A549 (cell line): ENCODE measurements around the gene RERE. TPM values are rescaled to one million over a fixed set of nuclear protein-coding genes. Genes with fewer than 3 reads are reported as not detected.

ENCODE experiments used
- ATAC-seq, 2 experiments: fragments of 200-7000 bp in 1 of 2; fragments of >200 bp in 1 of 2; cut with Nextera tagmentation in 1 of 2; cut with Tn5 transposase in 1 of 2; 3 replicates each; pipeline versions ENCODE4 v1.8.0 to v1.9.1; 2018 to 2020; ENCODE audit warnings: mild to moderate bottlenecking in 1 of 2, moderate library complexity in 1 of 2
- CTCF ChIA-PET: fragments of 300-600 bp; sonication (Branson Sonifier 250); formaldehyde crosslinking; extraction: SDS; loops from one replicate; lab custom pipeline; 2021; ENCODE audit warnings: antibody characterized with exemption, inconsistent platforms; lab: Yijun Ruan, JAX
- POLR2A ChIA-PET: fragments of 350-600 bp; formaldehyde crosslinking; extraction: SDS; loops from one replicate; lab custom pipeline; 2021; ENCODE audit warnings: antibody characterized with exemption, inconsistent platforms; lab: Yijun Ruan, JAX
- DNase-seq, 2 experiments: peaks; one replicate each; pipeline versions ENCODE4 v3.0.0 to v3.0.0-alpha.2; 2011 to 2016; ENCODE audit warnings: low read depth in 1 of 2, low spot score in 1 of 2
- FAIRE-seq: peaks from 2 replicates; lab custom pipeline; 2011; peaks lifted over from hg19 to GRCh38; lab: Jason Lieb, UNC
- H3K27ac ChIP-seq, 2 experiments: fragments of >200 bp; sonication (Bioruptor Twin); formaldehyde crosslinking; 3 replicates each; pipeline ENCODE4 v1.5.1; 2016 to 2017
- H3K4me1 ChIP-seq: fragments of >200 bp; sonication (Bioruptor Twin); formaldehyde crosslinking; 3 replicates; pipeline ENCODE4 v1.6.1; 2016
- H3K4me2 ChIP-seq: fragments of >200 bp; sonication (Bioruptor Twin); formaldehyde crosslinking; 3 replicates; pipeline ENCODE4 v1.6.1; 2016
- H3K4me3 ChIP-seq: fragments of >200 bp; sonication (Bioruptor Twin); formaldehyde crosslinking; 3 replicates; pipeline ENCODE4 v1.5.1; 2016
- H3K9me3 ChIP-seq: fragments of >200 bp; sonication (Bioruptor Twin); formaldehyde crosslinking; 3 replicates; pipeline ENCODE4 v1.6.1; 2016
- BCL3 ChIP-seq: fragments of >200 bp; sonication (Bioruptor Twin); formaldehyde crosslinking; IDR thresholded peaks from 3 replicates; pipeline ENCODE4 v1.6.1; 2016
- CBX2 ChIP-seq: fragments of 200-600 bp; sonication (generic); IDR thresholded peaks from 2 replicates; pipeline ENCODE4 v1.6.1; 2016; ENCODE audit warnings: low read depth, mild to moderate bottlenecking, borderline replicate concordance
- CBX8 ChIP-seq: fragments of 200-600 bp; sonication (generic); IDR thresholded peaks from 2 replicates; pipeline ENCODE4 v1.6.1; 2016
- CEBPB ChIP-seq, 2 experiments: fragments of >200 bp in 1 of 2; sonication (Bioruptor Twin) in 1 of 2; formaldehyde crosslinking in 1 of 2; IDR thresholded peaks; 2 replicates each; pipeline ENCODE4 v1.6.1; 2012 to 2016
- CHD2 ChIP-seq: fragments of 150-350 bp; IDR thresholded peaks from 2 replicates; pipeline ENCODE4 v1.6.1; 2014; ENCODE audit warnings: low read length; ENCODE audit not compliant: partially characterized antibody
- E2F6 ChIP-seq: IDR thresholded peaks from 2 replicates; pipeline ENCODE4 v1.6.1; 2012; ENCODE audit warnings: low read depth, borderline replicate concordance
- GATA3 ChIP-seq: IDR thresholded peaks from 2 replicates; pipeline ENCODE4 v1.6.1; 2012; ENCODE audit warnings: borderline replicate concordance
- HDAC2 ChIP-seq: fragments of 200-600 bp; sonication (generic); IDR thresholded peaks from 2 replicates; pipeline ENCODE4 v1.6.1; 2016
- HOXB13 ChIP-seq: fragments of 250-450 bp; sonication (Bioruptor Pico); IDR thresholded peaks from 2 replicates; pipeline ENCODE4 v1.5.0; 2020; ENCODE audit warnings: low read depth, mild to moderate bottlenecking, moderate library complexity
- JUN ChIP-seq, 2 experiments: fragments of >200 bp; sonication (Bioruptor Twin); formaldehyde crosslinking; IDR thresholded peaks; 2 replicates in 1 of 2; 3 replicates in 1 of 2; pipeline ENCODE4 v1.6.1; 2016 to 2017
- KDM1A ChIP-seq: fragments of 200-600 bp; sonication (generic); IDR thresholded peaks from 2 replicates; pipeline ENCODE4 v1.6.1; 2016; ENCODE audit warnings: low read depth, mild to moderate bottlenecking
- NFE2L2 ChIP-seq: fragments of 150-350 bp; conservative IDR thresholded peaks from 2 replicates; pipeline ENCODE4 v1.6.1; 2014; ENCODE audit warnings: low read length
- NPAS2 ChIP-seq: fragments of 250-450 bp; sonication (Bioruptor Pico); IDR thresholded peaks from 2 replicates; pipeline ENCODE4 v1.8.0; 2022; ENCODE audit warnings: mild to moderate bottlenecking, moderate library complexity, borderline replicate concordance
- POLR2AphosphoS2 ChIP-seq: conservative IDR thresholded peaks from 2 replicates; pipeline ENCODE4 v1.6.1; 2012; ENCODE audit warnings: low read length, improper control_type of control experiment, inconsistent platforms
- RFX5 ChIP-seq: fragments of 450-650 bp; IDR thresholded peaks from 2 replicates; pipeline ENCODE4 v1.7.1; 2014; ENCODE audit warnings: antibody characterized with exemption, mild to moderate bottlenecking, moderate library complexity
- SMC3 ChIP-seq: fragments of >200 bp; sonication (Bioruptor Twin); formaldehyde crosslinking; IDR thresholded peaks from 3 replicates; pipeline ENCODE4 v1.6.1; 2018; ENCODE audit warnings: inconsistent platforms
- ZFP36 ChIP-seq: fragments of 450-650 bp; IDR thresholded peaks from 2 replicates; pipeline ENCODE4 v1.6.1; 2014; ENCODE audit warnings: borderline replicate concordance; ENCODE audit not compliant: partially characterized antibody
- WGBS: methylation state at CpG from one replicate; pipeline ENCODE4 v1.1.6; 2017; ENCODE audit errors: missing lambda C conversion rate; 5-methylcytosine and 5-hydroxymethylcytosine counted together
- polyA plus RNA-seq, 4 experiments: library from polyadenylated mRNA; depleted of rRNA in 3 of 4; stranded (reverse); fragments of >200 nt; fragmentation: RNase III in 1 of 4; extraction: RNeasy Plus Mini Kit Qiagen cat#74134 plus additional on column Dnase treatment in 1 of 4; gene quantifications; 2 replicates in 3 of 4; 3 replicates in 1 of 4; pipeline ENCODE4 v1.2.3, GENCODE V29; 2011 to 2017
- TF ChIP-seq, protein P1 (sequence below): fragments of 200-600 bp; sonication (generic); IDR thresholded peaks from 2 replicates; pipeline ENCODE4 v1.6.1; 2016; ENCODE audit warnings: antibody characterized with exemption, mild to moderate bottlenecking, moderate library complexity
- TF ChIP-seq, protein P2 (sequence below): fragments of 250-450 bp; sonication (Bioruptor Pico); IDR thresholded peaks from 2 replicates; pipeline ENCODE4 v1.5.0; 2021; ENCODE audit warnings: mild to moderate bottlenecking, moderate library complexity, borderline replicate concordance
- TF ChIP-seq, protein P3 (sequence below): fragments of 250-450 bp; sonication (Bioruptor Pico); IDR thresholded peaks from 2 replicates; pipeline ENCODE4 v1.5.0; 2020; ENCODE audit warnings: low read depth, mild to moderate bottlenecking, moderate library complexity
- TF ChIP-seq, protein P4 (sequence below): fragments of 150-350 bp; IDR thresholded peaks from 2 replicates; pipeline ENCODE4 v1.6.1; 2014; ENCODE audit warnings: low read depth, mild to moderate bottlenecking, low read length

The RERE gene
- polyA plus RNA-seq, 2 of the 4 experiments (the other 2 are of a cell fraction) = 12.6 to 28.6 TPM

GRCh38 chr1:8590721-8591351 is 226.6 kb downstream of the RERE start (continued):
- TF ChIP-seq, protein P1, sequence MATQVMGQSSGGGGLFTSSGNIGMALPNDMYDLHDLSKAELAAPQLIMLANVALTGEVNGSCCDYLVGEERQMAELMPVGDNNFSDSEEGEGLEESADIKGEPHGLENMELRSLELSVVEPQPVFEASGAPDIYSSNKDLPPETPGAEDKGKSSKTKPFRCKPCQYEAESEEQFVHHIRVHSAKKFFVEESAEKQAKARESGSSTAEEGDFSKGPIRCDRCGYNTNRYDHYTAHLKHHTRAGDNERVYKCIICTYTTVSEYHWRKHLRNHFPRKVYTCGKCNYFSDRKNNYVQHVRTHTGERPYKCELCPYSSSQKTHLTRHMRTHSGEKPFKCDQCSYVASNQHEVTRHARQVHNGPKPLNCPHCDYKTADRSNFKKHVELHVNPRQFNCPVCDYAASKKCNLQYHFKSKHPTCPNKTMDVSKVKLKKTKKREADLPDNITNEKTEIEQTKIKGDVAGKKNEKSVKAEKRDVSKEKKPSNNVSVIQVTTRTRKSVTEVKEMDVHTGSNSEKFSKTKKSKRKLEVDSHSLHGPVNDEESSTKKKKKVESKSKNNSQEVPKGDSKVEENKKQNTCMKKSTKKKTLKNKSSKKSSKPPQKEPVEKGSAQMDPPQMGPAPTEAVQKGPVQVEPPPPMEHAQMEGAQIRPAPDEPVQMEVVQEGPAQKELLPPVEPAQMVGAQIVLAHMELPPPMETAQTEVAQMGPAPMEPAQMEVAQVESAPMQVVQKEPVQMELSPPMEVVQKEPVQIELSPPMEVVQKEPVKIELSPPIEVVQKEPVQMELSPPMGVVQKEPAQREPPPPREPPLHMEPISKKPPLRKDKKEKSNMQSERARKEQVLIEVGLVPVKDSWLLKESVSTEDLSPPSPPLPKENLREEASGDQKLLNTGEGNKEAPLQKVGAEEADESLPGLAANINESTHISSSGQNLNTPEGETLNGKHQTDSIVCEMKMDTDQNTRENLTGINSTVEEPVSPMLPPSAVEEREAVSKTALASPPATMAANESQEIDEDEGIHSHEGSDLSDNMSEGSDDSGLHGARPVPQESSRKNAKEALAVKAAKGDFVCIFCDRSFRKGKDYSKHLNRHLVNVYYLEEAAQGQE = no peak
- TF ChIP-seq RFX5 (no peak), ZFP36 (no peak), NFE2L2 (no peak), CHD2 (no peak)
- TF ChIP-seq, protein P2, sequence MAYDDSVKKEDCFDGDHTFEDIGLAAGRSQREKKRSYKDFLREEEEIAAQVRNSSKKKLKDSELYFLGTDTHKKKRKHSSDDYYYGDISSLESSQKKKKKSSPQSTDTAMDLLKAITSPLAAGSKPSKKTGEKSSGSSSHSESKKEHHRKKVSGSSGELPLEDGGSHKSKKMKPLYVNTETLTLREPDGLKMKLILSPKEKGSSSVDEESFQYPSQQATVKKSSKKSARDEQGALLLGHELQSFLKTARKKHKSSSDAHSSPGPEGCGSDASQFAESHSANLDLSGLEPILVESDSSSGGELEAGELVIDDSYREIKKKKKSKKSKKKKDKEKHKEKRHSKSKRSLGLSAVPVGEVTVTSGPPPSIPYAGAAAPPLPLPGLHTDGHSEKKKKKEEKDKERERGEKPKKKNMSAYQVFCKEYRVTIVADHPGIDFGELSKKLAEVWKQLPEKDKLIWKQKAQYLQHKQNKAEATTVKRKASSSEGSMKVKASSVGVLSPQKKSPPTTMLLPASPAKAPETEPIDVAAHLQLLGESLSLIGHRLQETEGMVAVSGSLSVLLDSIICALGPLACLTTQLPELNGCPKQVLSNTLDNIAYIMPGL = no peak

GRCh38 chr1:8589571-8589970 is 227.9 kb downstream of the RERE start:
- no peak overlapping the region for H3K4me3 ChIP-seq
- no peaks in the 10 kb centered on the region for H3K9me3 ChIP-seq
- H3K4me1 ChIP-seq = no peaks in the 10 kb centered on the region
- no peak overlapping the region for H3K27ac ChIP-seq
- H3K4me2 ChIP-seq = no peak overlapping the region
- no peak for TF ChIP-seq BCL3
- TF ChIP-seq SMC3 = no peak
- TF ChIP-seq, protein P3, sequence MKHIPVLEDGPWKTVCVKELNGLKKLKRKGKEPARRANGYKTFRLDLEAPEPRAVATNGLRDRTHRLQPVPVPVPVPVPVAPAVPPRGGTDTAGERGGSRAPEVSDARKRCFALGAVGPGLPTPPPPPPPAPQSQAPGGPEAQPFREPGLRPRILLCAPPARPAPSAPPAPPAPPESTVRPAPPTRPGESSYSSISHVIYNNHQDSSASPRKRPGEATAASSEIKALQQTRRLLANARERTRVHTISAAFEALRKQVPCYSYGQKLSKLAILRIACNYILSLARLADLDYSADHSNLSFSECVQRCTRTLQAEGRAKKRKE (CRISPR knock-in tag) = no peak
- TF ChIP-seq GATA3 = no peak
- no peak for TF ChIP-seq KDM1A
- no peak for TF ChIP-seq CEBPB (IDR thresholded peaks at IDR 0.05)
- TF ChIP-seq HOXB13 = no peak
- TF ChIP-seq, all 56 proteins: peak for 0
- CTCF ChIA-PET = interaction anchor here (1.2 to 1.5 kb wide), 3 partner anchors 19 to 82 kb away, joined by 3 to 4 read pairs (median 4); no protein-coding TSS in a partner anchor
- FAIRE-seq (no peak), DNase-seq (no peak), ATAC-seq (no peak)
- WGBS = 92% methylated on average over 4 of the region's 4 CpGs
- POLR2A ChIA-PET = no interaction called here

- FAIRE-seq (no peak), ATAC-seq (no peak)
- CTCF ChIA-PET = interaction anchor here (1.5 kb wide), 1 partner anchor 17 kb away, joined by 4 read pairs; no protein-coding TSS in a partner anchor
- TF ChIP-seq, protein P4, sequence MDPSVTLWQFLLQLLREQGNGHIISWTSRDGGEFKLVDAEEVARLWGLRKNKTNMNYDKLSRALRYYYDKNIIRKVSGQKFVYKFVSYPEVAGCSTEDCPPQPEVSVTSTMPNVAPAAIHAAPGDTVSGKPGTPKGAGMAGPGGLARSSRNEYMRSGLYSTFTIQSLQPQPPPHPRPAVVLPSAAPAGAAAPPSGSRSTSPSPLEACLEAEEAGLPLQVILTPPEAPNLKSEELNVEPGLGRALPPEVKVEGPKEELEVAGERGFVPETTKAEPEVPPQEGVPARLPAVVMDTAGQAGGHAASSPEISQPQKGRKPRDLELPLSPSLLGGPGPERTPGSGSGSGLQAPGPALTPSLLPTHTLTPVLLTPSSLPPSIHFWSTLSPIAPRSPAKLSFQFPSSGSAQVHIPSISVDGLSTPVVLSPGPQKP = no peak
- TF ChIP-seq POLR2AphosphoS2 = no peak
- TF ChIP-seq CEBPB (IDR thresholded peaks at IDR 0.05) = no peak
- TF ChIP-seq HDAC2 = no peak
- no peak for TF ChIP-seq NPAS2 (CRISPR knock-in tag)
- TF ChIP-seq KDM1A = no peak
- TF ChIP-seq, protein P1 = no peak
- TF ChIP-seq JUN (IDR thresholded peaks at IDR 0.05) = no peak
- no peak for TF ChIP-seq E2F6
- no peak for TF ChIP-seq CBX2
- no peak for TF ChIP-seq CBX8
Observed at GRCh38 chr1:8587784-8588183, 229.7 kb downstream of the RERE start.

More at GRCh38 chr1:8587784-8588183, 229.7 kb downstream of the RERE start:
- no peak for DNase-seq
- H3K4me3 ChIP-seq = no peak overlapping the region
- H3K27ac ChIP-seq = no peak overlapping the region
- 75% methylated on average over 5 of the region's 5 CpGs for WGBS
- H3K9me3 ChIP-seq = no peaks in the 10 kb centered on the region
- H3K4me2 ChIP-seq = no peak overlapping the region
- H3K4me1 ChIP-seq = no peaks in the 10 kb centered on the region
- POLR2A ChIA-PET = no interaction called here
